Measurements from ENCODE around the gene PICALM. TPM values are rescaled to one million over a fixed set of nuclear protein-coding genes. Genes with fewer than 3 reads are reported as not detected.

Gene PICALM
- total RNA-seq, 1 experiment from 2014 or later = 196 TPM

DNA sequence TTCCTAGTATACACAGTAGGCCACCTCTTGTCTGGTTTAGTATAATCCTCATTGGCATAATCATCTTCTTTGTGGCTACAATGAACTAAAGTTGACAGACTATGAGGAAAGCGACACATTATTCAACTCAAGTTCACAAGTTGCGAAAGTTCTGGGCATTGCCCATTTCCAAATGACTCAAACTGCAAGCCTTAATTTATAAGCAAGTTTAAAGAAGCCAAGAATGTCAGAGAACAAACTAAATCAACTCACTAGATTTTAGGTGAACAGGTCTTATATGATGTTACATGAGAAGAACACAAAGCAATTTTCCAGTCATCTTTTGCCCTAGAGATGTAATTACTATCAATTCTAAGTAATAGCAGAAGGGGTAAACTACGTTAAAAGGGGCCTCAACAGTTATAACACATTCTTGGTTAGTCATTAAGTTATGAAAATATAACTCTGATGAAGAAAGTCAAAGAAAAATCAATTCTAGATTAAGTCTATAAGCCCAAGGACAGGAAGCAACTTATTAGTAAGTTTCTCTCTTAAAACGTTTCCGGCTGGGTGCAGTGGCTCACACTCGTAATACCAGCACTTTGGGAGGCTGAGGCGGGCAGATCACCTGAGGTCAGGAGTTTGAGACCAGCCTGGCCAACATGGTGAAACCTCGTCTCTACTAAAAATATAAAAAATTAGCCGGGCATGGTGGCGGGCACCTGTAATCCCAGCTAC is 21.5 kb downstream of the PICALM start:
- peak; percentile 44 for DNase-seq (ENCODE audit: low spot score)

- DNase-seq (ENCODE audit: low spot score) = no peak
Observed at GRCh38 chr11:86046116-86046515, 22.8 kb downstream of the PICALM start.

DNA sequence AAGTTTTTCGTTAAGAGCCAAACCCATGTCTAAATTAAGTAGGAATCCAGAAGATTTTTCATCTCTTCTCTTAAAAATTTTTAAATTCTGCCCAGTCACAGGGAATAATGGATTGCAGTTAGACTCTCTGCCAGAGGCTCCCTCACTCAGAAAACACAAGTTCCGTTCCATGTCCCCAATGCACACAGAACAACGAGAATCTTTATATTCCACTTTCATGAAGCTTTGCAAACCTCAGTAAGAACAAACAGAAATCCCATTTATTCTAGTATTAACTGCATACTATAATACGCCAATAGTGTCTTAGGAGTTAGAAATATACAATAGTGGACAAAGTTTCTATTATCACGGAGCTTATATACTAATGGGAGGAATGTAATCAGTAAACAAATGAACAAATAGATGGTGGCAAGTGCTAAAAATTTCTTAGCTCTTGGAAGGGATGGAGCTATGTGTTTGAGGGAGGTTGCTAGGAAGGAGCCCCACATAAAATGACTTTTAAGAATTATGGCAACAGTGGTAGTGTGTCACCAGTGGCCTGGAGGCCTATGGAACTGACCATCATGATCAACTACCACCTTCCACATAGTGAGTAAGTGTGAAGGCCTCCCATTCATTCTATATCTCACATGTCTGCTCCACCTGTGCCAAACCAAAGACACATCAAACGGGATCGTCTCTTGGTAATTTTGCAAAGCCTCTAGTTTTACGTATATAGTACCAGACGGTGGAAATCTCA is 24.9 kb downstream of the PICALM start:
- DNase-seq (ENCODE audit: low spot score) = no peak

GRCh38 chr11:86041975-86042378 is 26.9 kb downstream of the PICALM start:
- DNase-seq (ENCODE audit: low spot score) = peak; percentile 85

GRCh38 chr11:86040919-86041850 is 27.7 kb downstream of the PICALM start:
- DNase-seq (ENCODE audit: low spot score) = no peak

GRCh38 chr11:86039094-86039493 is 29.8 kb downstream of the PICALM start:
- DNase-seq (ENCODE audit: low spot score) = no peak

DNA sequence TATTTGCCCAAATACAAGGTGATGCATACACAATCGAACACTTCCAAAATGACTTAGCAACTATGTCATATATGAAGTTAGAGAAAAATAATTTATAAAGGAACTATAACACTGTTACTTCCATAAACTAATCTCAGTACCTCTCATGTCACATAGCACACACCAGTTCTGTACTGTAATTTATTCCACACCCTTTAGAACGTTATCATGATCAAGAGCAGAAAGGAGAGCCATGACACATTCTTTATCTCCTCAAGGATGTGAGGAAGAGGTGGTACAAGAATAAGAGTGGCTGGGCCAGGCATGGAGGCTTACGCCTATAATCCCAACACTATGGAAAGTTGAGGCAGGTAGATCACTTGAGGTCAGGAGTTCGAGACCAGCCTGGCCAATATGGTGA is 31.1 kb downstream of the PICALM start:
- no peak for DNase-seq (ENCODE audit: low spot score)

GRCh38 chr11:86035920-86036319 is 33.0 kb downstream of the PICALM start:
- no peak for DNase-seq (ENCODE audit: low spot score)

DNA sequence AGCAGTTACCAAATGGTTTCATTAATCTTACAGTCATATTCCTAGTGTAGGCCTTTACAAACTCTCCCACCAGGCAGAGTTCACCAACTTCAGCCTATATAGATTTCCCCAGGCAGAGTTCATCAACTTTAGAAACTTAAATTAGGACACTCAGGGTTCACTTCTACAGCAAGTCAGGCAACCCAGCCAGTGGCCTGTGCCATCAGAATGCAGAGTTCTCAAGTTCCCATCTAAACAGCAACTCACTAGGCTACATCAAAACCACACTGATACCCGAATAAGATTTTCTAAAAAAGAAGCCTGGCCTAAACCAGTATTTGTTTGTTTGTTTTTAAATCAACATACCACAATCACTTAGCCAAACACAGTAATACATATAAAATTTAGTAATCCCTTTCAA is 33.7 kb downstream of the PICALM start:
- no peak for DNase-seq (ENCODE audit: low spot score)

DNA sequence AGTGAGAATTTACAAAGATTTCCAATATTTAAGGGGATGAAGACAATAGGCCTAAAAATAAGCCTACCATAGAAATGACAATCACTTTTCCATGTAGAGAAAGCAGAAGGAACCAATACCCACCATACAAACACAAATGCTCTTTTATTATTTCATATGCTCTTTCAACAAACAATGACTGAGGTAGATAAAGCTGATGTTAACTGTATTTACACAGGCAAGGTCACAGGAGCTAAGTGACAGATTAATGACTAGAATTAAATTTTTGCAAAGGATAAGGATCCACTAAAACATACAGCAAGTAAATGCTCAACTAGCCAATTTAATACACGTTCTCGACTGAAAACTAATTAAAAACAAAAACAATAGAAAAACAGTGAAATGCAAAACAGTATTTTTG is 34.2 kb downstream of the PICALM start:
- DNase-seq (ENCODE audit: low spot score) = no peak

- DNase-seq (ENCODE audit: low spot score) = no peak
Observed at GRCh38 chr11:86021377-86021776, 47.5 kb downstream of the PICALM start.

GRCh38 chr11:86018249-86018648 is 50.6 kb downstream of the PICALM start:
- no peak for DNase-seq (ENCODE audit: low spot score)

DNA sequence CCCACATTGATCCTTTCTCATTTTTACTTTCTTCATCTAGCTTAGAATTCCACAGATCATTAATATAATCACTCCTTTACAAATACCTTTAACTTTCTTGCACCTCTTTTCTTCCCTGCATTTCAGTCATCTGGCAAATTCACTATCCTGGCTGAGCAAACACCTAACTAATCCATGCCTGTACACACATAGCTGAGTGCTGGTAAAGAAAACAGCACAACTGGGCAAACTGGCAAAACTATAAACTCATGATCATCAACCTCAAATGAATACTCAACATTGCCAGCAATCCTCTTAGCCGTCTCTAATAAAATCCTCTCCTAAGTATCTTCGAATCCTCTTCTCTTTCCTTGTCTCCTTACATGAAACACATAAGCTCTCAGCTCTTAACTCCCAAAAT is 52.4 kb downstream of the PICALM start:
- DNase-seq (ENCODE audit: low spot score) = no peak

- no peak for DNase-seq (ENCODE audit: low spot score)
Observed at GRCh38 chr11:86015699-86016098, 53.2 kb downstream of the PICALM start.

DNA sequence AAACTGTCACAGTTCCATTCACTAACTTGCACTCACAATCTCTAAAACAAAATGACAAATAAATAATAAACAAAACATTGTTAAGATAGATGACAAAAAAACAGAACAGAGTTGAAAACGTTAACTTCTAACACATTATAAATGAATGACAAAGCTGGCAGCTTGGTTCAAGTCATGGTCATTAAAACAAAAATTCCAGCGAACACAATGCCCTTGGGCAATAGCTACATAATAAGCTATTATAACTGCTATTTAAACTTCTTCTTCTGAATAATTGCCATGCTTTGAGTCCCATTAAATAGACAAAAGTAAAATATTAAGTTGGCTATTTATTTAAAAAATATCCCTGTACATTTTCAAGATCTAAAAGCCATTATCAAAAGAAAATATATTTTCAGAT is 54.7 kb downstream of the PICALM start:
- DNase-seq (ENCODE audit: low spot score) = no peak

DNA sequence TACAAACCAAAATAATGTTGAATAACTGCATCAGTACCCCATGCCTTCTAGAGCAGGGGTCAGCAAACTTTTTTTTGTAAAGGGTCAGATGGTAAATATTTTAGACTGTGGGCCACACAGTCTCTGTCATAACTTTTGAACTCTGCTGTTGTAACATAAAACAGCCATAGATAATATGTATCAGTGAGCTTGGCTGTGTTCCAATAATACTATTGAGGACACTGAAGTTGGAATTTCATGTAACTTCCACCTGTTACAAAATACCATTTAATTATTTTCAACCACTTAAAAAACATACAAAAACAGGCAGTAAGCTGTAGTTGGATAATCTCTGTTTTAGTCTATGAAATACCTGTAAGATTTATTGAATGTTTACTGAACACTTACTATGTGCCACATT is 55.2 kb downstream of the PICALM start:
- no peak for DNase-seq (ENCODE audit: low spot score)

- DNase-seq (ENCODE audit: low spot score) = no peak
Observed at GRCh38 chr11:86011175-86011574, 57.7 kb downstream of the PICALM start.

GRCh38 chr11:86003654-86004053 is 65.2 kb downstream of the PICALM start:
- no peak for DNase-seq (ENCODE audit: low spot score)

DNA sequence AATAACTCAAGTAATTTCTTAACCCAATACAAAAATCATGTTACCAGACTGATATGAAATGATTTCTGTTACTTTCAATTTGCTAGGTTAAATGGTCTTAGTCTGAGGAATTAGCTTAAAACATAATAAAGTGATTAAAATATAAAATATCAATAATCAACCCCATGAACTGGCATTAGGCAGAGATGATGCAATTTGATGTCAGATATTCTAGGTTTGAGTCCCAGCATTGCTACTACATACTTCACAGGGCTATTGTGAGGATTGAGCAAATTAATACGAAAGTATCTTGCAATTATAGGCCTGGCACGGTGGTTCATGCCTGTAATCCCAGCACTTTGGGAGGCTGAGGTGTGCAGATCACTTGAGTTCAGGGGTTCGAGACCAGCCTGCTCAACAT is 66.5 kb downstream of the PICALM start:
- DNase-seq (ENCODE audit: low spot score) = no peak

- no peak for DNase-seq (ENCODE audit: low spot score)
Observed at GRCh38 chr11:85991508-85991907, 77.4 kb downstream of the PICALM start.

- DNase-seq (ENCODE audit: low spot score) = no peak
Observed at GRCh38 chr11:85989746-85990145, 79.1 kb downstream of the PICALM start.

- no peak for DNase-seq (ENCODE audit: low spot score)
Observed at GRCh38 chr11:85988780-85989179, 80.1 kb downstream of the PICALM start.

Data from A172 (cell line).